H9 (cell line): Measurements from ENCODE around the gene EIF2AK2. TPM values are rescaled to one million over a fixed set of nuclear protein-coding genes. Genes with fewer than 3 reads are reported as not detected.
A peak's percentile ranks its signal among the peaks of the same experiment; 100 is the strongest.
"Not testable (repeated sequence)": the region's sequence is repeated elsewhere in the genome, so short reads cannot be mapped to it uniquely, and the experiment has no call there.

Experiments used
- DNase-seq: peaks from one replicate; pipeline ENCODE4 v3.0.0-alpha.2; 2017
- H2AFZ ChIP-seq: one replicate; pipeline ENCODE4 v1.6.1; 2013; ENCODE audit warnings: mild to moderate bottlenecking, low read length, control low read depth, moderate library complexity
- H2AK5ac ChIP-seq: 2 replicates; pipeline ENCODE4 v1.6.1; 2013; ENCODE audit warnings: low read length, control low read depth, mixed read lengths; ENCODE audit not compliant: insufficient read length
- H2BK120ac ChIP-seq: one replicate; pipeline ENCODE4 v1.6.1; 2013; ENCODE audit warnings: low read depth, mild to moderate bottlenecking, low read length, control low read depth, inconsistent platforms; ENCODE audit not compliant: poor library complexity, severe bottlenecking
- H2BK12ac ChIP-seq: 2 replicates; pipeline ENCODE4 v1.6.1; 2013; ENCODE audit warnings: low read length, control low read depth, mixed read lengths, low read depth; ENCODE audit not compliant: insufficient read length
- H2BK15ac ChIP-seq: 2 replicates; pipeline ENCODE4 v1.6.1; 2013; ENCODE audit warnings: low read depth, low read length, control low read depth
- H2BK20ac ChIP-seq: one replicate; pipeline ENCODE4 v1.6.1; 2013; ENCODE audit warnings: low read depth, mild to moderate bottlenecking, low read length, control low read depth, inconsistent platforms; ENCODE audit not compliant: poor library complexity, severe bottlenecking
- H2BK5ac ChIP-seq: 2 replicates; pipeline ENCODE4 v1.6.1; 2013; ENCODE audit warnings: low read length, control low read depth, mixed read lengths; ENCODE audit not compliant: insufficient read length
- H3K14ac ChIP-seq: 2 replicates; pipeline ENCODE4 v1.6.1; 2013; ENCODE audit warnings: low read length, control low read depth; ENCODE audit not compliant: insufficient read depth
- H3K18ac ChIP-seq: 2 replicates; pipeline ENCODE4 v1.6.1; 2013; ENCODE audit warnings: low read depth, mild to moderate bottlenecking, mixed read lengths, low read length, control low read depth; ENCODE audit not compliant: insufficient read length
- H3K23ac ChIP-seq: 2 replicates; pipeline ENCODE4 v1.6.1; 2013; ENCODE audit warnings: low read length, control low read depth, mixed read lengths, low read depth; ENCODE audit not compliant: insufficient read length
- H3K23me2 ChIP-seq: 2 replicates; pipeline ENCODE4 v1.6.1; 2013; ENCODE audit warnings: low read depth, mild to moderate bottlenecking, mixed read lengths, low read length, control low read depth; ENCODE audit not compliant: insufficient read length, poor library complexity, severe bottlenecking
- H3K27ac ChIP-seq: 2 replicates; pipeline ENCODE4 v1.5.1; 2013; ENCODE audit warnings: low read length, control low read depth, mixed read lengths, low read depth; ENCODE audit not compliant: insufficient read length
- H3K27me3 ChIP-seq: 2 replicates; pipeline ENCODE4 v1.6.1; 2013; ENCODE audit warnings: low read length, control low read depth, inconsistent platforms; ENCODE audit not compliant: insufficient read depth
- H3K4ac ChIP-seq: 2 replicates; pipeline ENCODE4 v1.6.1; 2013; ENCODE audit warnings: low read depth, mild to moderate bottlenecking, control low read depth, inconsistent platforms, low read length, moderate library complexity
- H3K4me1 ChIP-seq: 2 replicates; pipeline ENCODE4 v1.6.1; 2013; ENCODE audit warnings: low read length, control low read depth, inconsistent platforms; ENCODE audit not compliant: insufficient read depth
- H3K4me2 ChIP-seq: 2 replicates; pipeline ENCODE4 v1.6.1; 2013; ENCODE audit warnings: low read length, control low read depth, mixed read lengths; ENCODE audit not compliant: insufficient read length, insufficient read depth
- H3K56ac ChIP-seq: 2 replicates; pipeline ENCODE4 v1.6.1; 2013; ENCODE audit warnings: low read depth, mild to moderate bottlenecking, mixed read lengths, low read length, control low read depth; ENCODE audit not compliant: insufficient read length
- H3K79me1 ChIP-seq: 2 replicates; pipeline ENCODE4 v1.6.1; 2013; ENCODE audit warnings: low read depth, mild to moderate bottlenecking, moderate library complexity, low read length, control low read depth, inconsistent platforms; ENCODE audit not compliant: insufficient read depth, poor library complexity, severe bottlenecking
- H3K79me2 ChIP-seq: 2 replicates; pipeline ENCODE4 v1.6.1; 2013; ENCODE audit warnings: low read length, control low read depth, inconsistent platforms; ENCODE audit not compliant: insufficient read depth
- H3K9ac ChIP-seq: 2 replicates; pipeline ENCODE4 v1.6.1; 2013; ENCODE audit warnings: low read length, control low read depth, mixed read lengths; ENCODE audit not compliant: insufficient read length; ENCODE audit errors: extremely low read depth
- H3K9me3 ChIP-seq: one replicate; pipeline ENCODE4 v1.6.1; 2013; ENCODE audit warnings: low read depth, low read length, inconsistent platforms; ENCODE audit not compliant: control insufficient read depth
- H3T11ph ChIP-seq: one replicate; pipeline ENCODE4 v1.6.1; 2013; ENCODE audit warnings: mild to moderate bottlenecking, low read length, control low read depth, inconsistent platforms
- H4K20me1 ChIP-seq: one replicate; pipeline ENCODE4 v1.6.1; 2013; ENCODE audit not compliant: control insufficient read depth, insufficient read length, insufficient read depth
- H4K5ac ChIP-seq: 2 replicates; pipeline ENCODE4 v1.6.1; 2013; ENCODE audit warnings: low read depth, mild to moderate bottlenecking, mixed read lengths, low read length, control low read depth; ENCODE audit not compliant: insufficient read length
- H4K8ac ChIP-seq: replicated peaks from 2 replicates; pipeline ENCODE4 v1.6.1; 2013; ENCODE audit warnings: low read length, control low read depth, mixed read lengths, low read depth; ENCODE audit not compliant: insufficient read length
- H4K91ac ChIP-seq: 2 replicates; pipeline ENCODE4 v1.6.1; 2013; ENCODE audit warnings: low read depth, mild to moderate bottlenecking, moderate library complexity, mixed read lengths, low read length, control low read depth; ENCODE audit not compliant: insufficient read length
- H3K27ac Mint-ChIP-seq, 3 experiments: 2 replicates in 2 of 3; 3 replicates in 1 of 3; pipeline ENCODE4 v1.8.0; 2020 to 2021; ENCODE audit warnings: mixed read lengths in 3 of 3, mild to moderate bottlenecking in 1 of 3, moderate library complexity in 1 of 3
- H3K27me3 Mint-ChIP-seq: 2 replicates; pipeline ENCODE4 v1.8.0; 2021; ENCODE audit warnings: low read depth, mild to moderate bottlenecking, moderate library complexity, mixed read lengths
- H3K36me3 Mint-ChIP-seq, 3 experiments: 2 replicates in 2 of 3; 3 replicates in 1 of 3; pipeline ENCODE4 v1.8.0; 2020 to 2021; ENCODE audit warnings: low read depth in 3 of 3, mixed read lengths in 3 of 3; ENCODE audit not compliant: insufficient read depth in 1 of 3
- H3K4me1 Mint-ChIP-seq, 2 experiments: 2 replicates each; pipeline ENCODE4 v1.8.0; 2020; ENCODE audit warnings: mixed read lengths in 2 of 2
- H3K4me3 Mint-ChIP-seq, 2 experiments: 2 replicates in 1 of 2; 3 replicates in 1 of 2; pipeline ENCODE4 v1.8.0; 2020 to 2021; ENCODE audit warnings: mild to moderate bottlenecking in 2 of 2, mixed read lengths in 2 of 2, moderate library complexity in 1 of 2
- H3K9me3 Mint-ChIP-seq, 2 experiments: 2 replicates in 1 of 2; 3 replicates in 1 of 2; pipeline ENCODE4 v1.8.0; 2020; ENCODE audit warnings: mild to moderate bottlenecking in 2 of 2, mixed read lengths in 2 of 2, moderate library complexity in 1 of 2
- CTCF ChIP-seq: fragments of 200-600 bp; sonication (generic); conservative IDR thresholded peaks from 3 replicates; pipeline ENCODE4 v1.8.0; 2021; ENCODE audit warnings: antibody characterized with exemption, mild to moderate bottlenecking
- WGBS: extraction: QIAGEN DNeasy Blood & Tissue Kit; methylation state at CpG from one replicate; pipeline ENCODE4 v1.1.7; 2013; ENCODE audit warnings: missing lambda C conversion rate, low lambda C conversion rate, mixed read lengths; ENCODE audit not compliant: insufficient read length; ENCODE audit errors: extremely low coverage; 5-methylcytosine and 5-hydroxymethylcytosine counted together
- total RNA-seq: library from RNA; stranded (reverse); gene quantifications from 2 replicates; pipeline ENCODE4 v1.2.1, GENCODE V29; 2021

EIF2AK2 gene
- total RNA-seq, 1 experiment from 2014 or later = 55.7 TPM

GRCh38 chr2:37205689-37206341 lies 49.0 kb upstream of the EIF2AK2 start:
- peak overlapping the region; percentile 70 for H2BK120ac ChIP-seq
- Mint-ChIP-seq H3K4me1 (peaks cover 59 to 61% of the 10 kb centered on the region in 2 experiments), H3K9me3 (peaks cover 42 to 57% of the 10 kb centered on the region in 2 experiments), H3K36me3 (peaks cover 87 to 92% (median 90%) of the 10 kb centered on the region in 3 experiments), H3K4me3 (peak overlapping the region; percentile 30 to 31; a peak in 4 of 5 replicates), H3K27ac (peak overlapping the region; percentile 72 to 99 (median 98)), H3K27me3 (no peaks in the 10 kb centered on the region)
- no peak overlapping the region; the same call in 1 of the 2 replicates for H3K4ac ChIP-seq
- no peaks in the 10 kb centered on the region for H3K23me2 ChIP-seq
- peak; percentile 83 for DNase-seq
- H3K79me2 ChIP-seq = no peaks in the 10 kb centered on the region; the same call in 1 of the 2 replicates
- WGBS = no CpG with 5 or more reads among the region's 5 CpGs
- no peak overlapping the region for H2BK20ac ChIP-seq
- H3K4me1 ChIP-seq = no peaks in the 10 kb centered on the region
- no peak overlapping the region for H4K8ac ChIP-seq
- TF ChIP-seq CTCF = no peak
- H2AK5ac ChIP-seq = peak overlapping the region; percentile 58
- H3K27ac ChIP-seq = peak overlapping the region; percentile 87
- no peak overlapping the region for H3K23ac ChIP-seq
- no peak overlapping the region for H2BK5ac ChIP-seq
- peaks cover 21% of the 10 kb centered on the region for H3K9me3 ChIP-seq
- no peak overlapping the region for H3T11ph ChIP-seq
- no peak overlapping the region for H4K91ac ChIP-seq
- no peaks in the 10 kb centered on the region for H4K20me1 ChIP-seq
- H2AFZ ChIP-seq = no peak overlapping the region
- no peaks in the 10 kb centered on the region for H3K79me1 ChIP-seq
- H3K9ac ChIP-seq = no peak overlapping the region
- no peaks in the 10 kb centered on the region for H3K27me3 ChIP-seq
- H2BK12ac ChIP-seq = no peak overlapping the region
- no peak overlapping the region for H3K4me2 ChIP-seq
- peak overlapping the region; percentile 9 for H3K56ac ChIP-seq
- peak overlapping the region; percentile 5 for H4K5ac ChIP-seq
- peak overlapping the region; percentile 9; the same call in 1 of the 2 replicates for H3K14ac ChIP-seq
- no peak overlapping the region for H2BK15ac ChIP-seq
- no peak overlapping the region for H3K18ac ChIP-seq

- H4K91ac ChIP-seq, H3K9ac ChIP-seq, H2BK120ac ChIP-seq, H2BK15ac ChIP-seq, H3K79me2 ChIP-seq, H4K20me1 ChIP-seq, H2BK12ac ChIP-seq, H2AK5ac ChIP-seq, H3K4me1 ChIP-seq, H3K27me3 Mint-ChIP-seq, H3K18ac ChIP-seq, H4K8ac ChIP-seq, H2BK5ac ChIP-seq, H3K14ac ChIP-seq, H4K5ac ChIP-seq, H3K79me1 ChIP-seq, H3K4ac ChIP-seq, H2AFZ ChIP-seq, H3K23ac ChIP-seq, H3K27me3 ChIP-seq, H3K4me2 ChIP-seq, H3K56ac ChIP-seq, H3K23me2 ChIP-seq, H2BK20ac ChIP-seq, H3T11ph ChIP-seq: not testable (repeated sequence)
- peak; percentile 68 for DNase-seq
- Mint-ChIP-seq H3K4me3 (peak overlapping the region; percentile 30 to 63), H3K9me3 (peaks cover 42 to 52% of the 10 kb centered on the region in 2 experiments), H3K27ac (peak overlapping the region; percentile 72 to 99 (median 98)), H3K4me1 (peaks cover 62 to 64% of the 10 kb centered on the region in 2 experiments), H3K36me3 (peaks cover 81 to 91% (median 88%) of the 10 kb centered on the region in 3 experiments)
- Histone ChIP-seq H3K27ac (peak overlapping the region; percentile 87), H3K9me3 (peaks cover 15% of the 10 kb centered on the region)
- no CpG with 5 or more reads among the region's 8 CpGs for WGBS
Measured at GRCh38 chr2:37205071-37205661, 48.4 kb upstream of the EIF2AK2 start.
